Calu3 (cell line): ENCODE data around the gene SCNN1A. TPM values are rescaled to one million over a fixed set of nuclear protein-coding genes. Genes with fewer than 3 reads are reported as not detected.

ENCODE experiments used
- BruUV-seq: library from RNA; stranded (reverse); fragments of 400-500 nt; replicated peaks from 2 replicates; lab custom pipeline; 2021; lab: Mats Ljungman, UMichigan
- CTCF ChIA-PET: fragments of 300-600 bp; sonication (Branson Sonifier 250); formaldehyde crosslinking; loops from one replicate; lab custom pipeline; 2022; ENCODE audit warnings: antibody characterized with exemption; lab: Charles Lee
- DNase-seq: peaks from one replicate; pipeline ENCODE4 v3.0.0; 2022
- H3K27ac Mint-ChIP-seq: one replicate; pipeline ENCODE4 v1.8.0; 2022; ENCODE audit warnings: mixed read lengths; ENCODE audit not compliant: unreplicated experiment
- H3K27me3 Mint-ChIP-seq: one replicate; pipeline ENCODE4 v1.8.0; 2022; ENCODE audit warnings: mixed read lengths; ENCODE audit not compliant: unreplicated experiment
- H3K36me3 Mint-ChIP-seq: one replicate; pipeline ENCODE4 v1.8.0; 2022; ENCODE audit warnings: mild to moderate bottlenecking, moderate library complexity, mixed read lengths; ENCODE audit not compliant: insufficient read depth, unreplicated experiment
- H3K4me1 Mint-ChIP-seq: one replicate; pipeline ENCODE4 v1.8.0; 2022; ENCODE audit warnings: mild to moderate bottlenecking, low read depth, mixed read lengths; ENCODE audit not compliant: unreplicated experiment
- H3K4me3 Mint-ChIP-seq: one replicate; pipeline ENCODE4 v1.8.0; 2022; ENCODE audit warnings: mild to moderate bottlenecking, low read depth, moderate library complexity, mixed read lengths; ENCODE audit not compliant: unreplicated experiment
- H3K9me3 Mint-ChIP-seq: one replicate; pipeline ENCODE4 v1.8.0; 2022; ENCODE audit warnings: low read depth, mixed read lengths; ENCODE audit not compliant: unreplicated experiment
- intact Hi-C: fragments of 100-400 bp; cut with micrococcal nuclease; formaldehyde crosslinking; loops from one replicate; pipeline ENCODE4 v1.10.0; 2022; ENCODE audit not compliant: unreplicated experiment
- total RNA-seq: library from RNA; stranded (reverse); gene quantifications from 2 replicates; pipeline ENCODE4 v1.2.3, GENCODE V29; 2022
- TF ChIP-seq, protein P1 (sequence below): fragments of 200-600 bp; IDR thresholded peaks from one replicate; pipeline ENCODE4 v1.8.0; 2022; ENCODE audit warnings: antibody characterized with exemption; ENCODE audit not compliant: unreplicated experiment

The SCNN1A gene
- total RNA-seq, 1 experiment from 2014 or later: 53.5 TPM

DNA sequence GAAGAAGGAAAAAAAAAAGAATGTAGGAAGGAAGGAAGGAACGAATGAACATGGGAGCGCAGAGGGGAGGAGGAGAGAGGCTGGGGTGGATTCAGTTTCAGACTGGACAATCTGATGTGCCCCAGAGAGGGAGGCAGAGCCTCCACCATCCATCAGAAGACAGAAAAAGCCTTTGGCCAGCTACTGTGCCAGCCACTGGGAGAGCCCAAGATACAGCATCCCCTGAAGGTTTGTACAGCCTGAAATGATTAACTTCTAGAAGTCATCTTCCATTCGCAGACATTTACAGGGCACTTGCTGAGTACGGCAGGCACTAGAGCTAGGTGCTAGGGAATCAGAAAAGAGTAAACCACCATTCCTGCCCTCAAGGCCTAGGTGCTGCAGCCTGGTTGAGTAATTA, 55.9 kb downstream of the SCNN1A start:
- TF ChIP-seq, protein P1, sequence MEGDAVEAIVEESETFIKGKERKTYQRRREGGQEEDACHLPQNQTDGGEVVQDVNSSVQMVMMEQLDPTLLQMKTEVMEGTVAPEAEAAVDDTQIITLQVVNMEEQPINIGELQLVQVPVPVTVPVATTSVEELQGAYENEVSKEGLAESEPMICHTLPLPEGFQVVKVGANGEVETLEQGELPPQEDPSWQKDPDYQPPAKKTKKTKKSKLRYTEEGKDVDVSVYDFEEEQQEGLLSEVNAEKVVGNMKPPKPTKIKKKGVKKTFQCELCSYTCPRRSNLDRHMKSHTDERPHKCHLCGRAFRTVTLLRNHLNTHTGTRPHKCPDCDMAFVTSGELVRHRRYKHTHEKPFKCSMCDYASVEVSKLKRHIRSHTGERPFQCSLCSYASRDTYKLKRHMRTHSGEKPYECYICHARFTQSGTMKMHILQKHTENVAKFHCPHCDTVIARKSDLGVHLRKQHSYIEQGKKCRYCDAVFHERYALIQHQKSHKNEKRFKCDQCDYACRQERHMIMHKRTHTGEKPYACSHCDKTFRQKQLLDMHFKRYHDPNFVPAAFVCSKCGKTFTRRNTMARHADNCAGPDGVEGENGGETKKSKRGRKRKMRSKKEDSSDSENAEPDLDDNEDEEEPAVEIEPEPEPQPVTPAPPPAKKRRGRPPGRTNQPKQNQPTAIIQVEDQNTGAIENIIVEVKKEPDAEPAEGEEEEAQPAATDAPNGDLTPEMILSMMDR: no peak
- Mint-ChIP-seq H3K9me3 (no peaks in the 10 kb centered on the region), H3K27me3 (no peaks in the 10 kb centered on the region), H3K27ac (no peak overlapping the region), H3K4me1 (peaks cover 12% of the 10 kb centered on the region), H3K4me3 (no peak overlapping the region), H3K36me3 (peaks cover 66% of the 10 kb centered on the region)
- CTCF ChIA-PET: no interaction called here
- DNase-seq: no peak
- intact Hi-C loops: no loop called here
- BruUV-seq: no TSS peak

GRCh38 chr12:6318440-6318879, 56.9 kb downstream of the SCNN1A start:
- H3K27me3 Mint-ChIP-seq: no peaks in the 10 kb centered on the region
- H3K27ac Mint-ChIP-seq: no peak overlapping the region
- TF ChIP-seq, protein P1: no peak
- peaks cover 64% of the 10 kb centered on the region for H3K36me3 Mint-ChIP-seq
- BruUV-seq: no TSS peak
- H3K9me3 Mint-ChIP-seq: no peaks in the 10 kb centered on the region
- intact Hi-C loops: no loop called here
- CTCF ChIA-PET: interaction anchor here (0.5 kb wide), 1 partner anchor 45 kb away, joined by 3 read pairs; no protein-coding TSS in a partner anchor
- no peak overlapping the region for H3K4me3 Mint-ChIP-seq
- no peak for DNase-seq
- peaks cover 6% of the 10 kb centered on the region for H3K4me1 Mint-ChIP-seq

GRCh38 chr12:6317693-6318439, 57.5 kb downstream of the SCNN1A start:
- H3K27me3 Mint-ChIP-seq: no peaks in the 10 kb centered on the region
- intact Hi-C loops: no loop called here
- TF ChIP-seq, protein P1: no peak
- DNase-seq: no peak
- no peak overlapping the region for H3K27ac Mint-ChIP-seq
- no peak overlapping the region for H3K4me3 Mint-ChIP-seq
- BruUV-seq: no TSS peak
- peaks cover 64% of the 10 kb centered on the region for H3K36me3 Mint-ChIP-seq
- peaks cover 5% of the 10 kb centered on the region for H3K4me1 Mint-ChIP-seq
- no peaks in the 10 kb centered on the region for H3K9me3 Mint-ChIP-seq
- CTCF ChIA-PET: interaction anchor here (0.5 kb wide), 1 partner anchor 46 kb away, joined by 3 read pairs; no protein-coding TSS in a partner anchor

DNA sequence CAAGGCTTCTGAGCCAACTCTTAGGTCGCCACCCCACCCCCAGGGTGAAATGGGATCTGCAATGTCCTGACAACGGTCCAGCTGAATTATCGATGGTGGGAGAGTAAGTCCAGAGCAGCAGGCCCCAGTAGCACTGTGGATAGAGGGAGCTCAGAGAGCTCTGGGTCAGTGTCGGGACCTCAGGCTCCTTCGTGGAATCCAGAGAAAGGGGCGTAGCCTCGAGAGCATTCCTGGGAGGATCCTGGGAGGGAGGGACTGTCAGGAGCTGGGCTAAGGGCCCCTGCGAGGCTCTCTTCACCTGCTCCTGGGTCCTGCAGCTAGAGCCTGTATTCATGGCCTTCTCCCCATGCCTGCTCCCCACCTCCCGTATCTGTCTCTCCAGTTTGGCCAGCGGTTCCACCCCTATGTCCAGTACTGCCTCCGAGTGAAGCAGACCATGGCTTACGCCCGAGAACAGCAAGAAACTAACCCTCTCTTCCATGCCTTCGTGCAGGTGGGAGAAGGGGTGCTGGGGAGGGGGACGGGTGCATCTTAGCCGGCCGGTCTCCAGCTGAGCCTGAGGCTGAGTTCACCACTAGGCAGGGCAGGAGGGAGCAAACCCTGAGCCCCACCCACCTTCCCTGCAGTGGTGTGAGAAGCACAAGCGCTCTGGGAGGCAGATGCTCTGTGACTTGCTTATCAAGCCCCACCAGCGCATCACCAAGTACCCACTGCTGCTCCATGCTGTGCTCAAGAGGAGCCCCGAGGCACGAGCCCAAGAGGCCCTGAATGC, 58.3 kb downstream of the SCNN1A start:
- intact Hi-C loops: no loop called here
- TF ChIP-seq, protein P1: no peak
- no peak overlapping the region for H3K4me3 Mint-ChIP-seq

More for the DNA sequence above, 58.3 kb downstream of the SCNN1A start:
- H3K4me1 Mint-ChIP-seq: peaks cover 12% of the 10 kb centered on the region
- no peak overlapping the region for H3K27ac Mint-ChIP-seq
- H3K9me3 Mint-ChIP-seq: no peaks in the 10 kb centered on the region
- no peak for DNase-seq
- H3K27me3 Mint-ChIP-seq: no peaks in the 10 kb centered on the region
- BruUV-seq: no TSS peak
- H3K36me3 Mint-ChIP-seq: peaks cover 71% of the 10 kb centered on the region
- CTCF ChIA-PET: no interaction called here
